GF-D8 (cell line): ENCODE results near the gene XKR8.

Experiments
- DNase-seq: peaks from one replicate; lab custom pipeline; 2025; lab: John Stamatoyannopoulos, UW

The XKR8 gene, protein sequence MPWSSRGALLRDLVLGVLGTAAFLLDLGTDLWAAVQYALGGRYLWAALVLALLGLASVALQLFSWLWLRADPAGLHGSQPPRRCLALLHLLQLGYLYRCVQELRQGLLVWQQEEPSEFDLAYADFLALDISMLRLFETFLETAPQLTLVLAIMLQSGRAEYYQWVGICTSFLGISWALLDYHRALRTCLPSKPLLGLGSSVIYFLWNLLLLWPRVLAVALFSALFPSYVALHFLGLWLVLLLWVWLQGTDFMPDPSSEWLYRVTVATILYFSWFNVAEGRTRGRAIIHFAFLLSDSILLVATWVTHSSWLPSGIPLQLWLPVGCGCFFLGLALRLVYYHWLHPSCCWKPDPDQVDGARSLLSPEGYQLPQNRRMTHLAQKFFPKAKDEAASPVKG

GRCh38 chr1:27959792-27960603 is at the start of gene XKR8:
TSS of gene XKR8 (plus strand) at chr1:27959973. CDS start at chr1:27960070, 97 bp downstream.
- DNase-seq: no peak

GRCh38 chr1:27912429-27912828 is 47.3 kb upstream of the XKR8 start:
- no peak for DNase-seq

GRCh38 chr1:27915082-27915575 is 44.6 kb upstream of the XKR8 start:
- no peak for DNase-seq

DNA sequence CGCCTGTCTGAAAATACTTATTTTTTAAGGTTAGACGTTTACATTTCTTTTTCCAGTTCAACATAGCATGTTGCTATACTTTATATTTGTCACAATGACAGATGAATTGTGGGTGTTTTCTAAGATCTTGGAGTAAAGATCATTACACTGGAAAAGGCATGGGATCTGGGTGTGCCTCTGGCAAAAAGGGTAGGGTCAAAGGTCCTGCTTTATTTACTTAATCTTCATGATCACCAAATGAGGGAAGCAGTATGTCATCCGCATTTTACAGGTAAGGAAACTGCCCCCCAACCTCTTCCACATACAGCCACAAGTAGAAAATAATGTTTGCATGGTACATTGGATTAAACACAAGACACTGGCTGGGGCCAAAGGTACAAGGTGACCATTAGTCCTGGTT is 37.5 kb upstream of the XKR8 start:
- no peak for DNase-seq

- DNase-seq: no peak
These were observed 31.4 kb upstream of the XKR8 start for GRCh38 chr1:27928216-27928954.

DNA sequence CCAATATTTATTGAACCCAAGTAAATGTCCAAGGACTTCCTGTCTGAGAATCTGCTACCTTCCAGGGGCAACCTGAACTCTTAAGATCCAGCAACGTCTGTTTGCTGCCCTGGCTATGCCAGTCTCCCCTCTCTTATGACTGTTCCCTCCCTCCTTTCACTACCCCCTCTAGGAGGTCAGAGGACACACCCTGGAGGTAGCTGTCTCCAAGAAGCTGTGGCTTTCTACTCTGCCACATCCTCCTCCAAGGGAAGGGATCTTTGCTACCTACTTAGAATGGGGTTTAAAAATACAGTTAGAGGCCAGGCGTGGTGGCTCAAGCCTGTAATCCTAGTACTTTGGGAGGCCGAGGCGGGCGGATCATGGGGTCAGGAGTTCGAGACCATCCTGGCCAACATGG is 28.6 kb upstream of the XKR8 start:
- no peak for DNase-seq

GRCh38 chr1:27931759-27932158 is 28.0 kb upstream of the XKR8 start:
- DNase-seq: peak; percentile 42

DNA sequence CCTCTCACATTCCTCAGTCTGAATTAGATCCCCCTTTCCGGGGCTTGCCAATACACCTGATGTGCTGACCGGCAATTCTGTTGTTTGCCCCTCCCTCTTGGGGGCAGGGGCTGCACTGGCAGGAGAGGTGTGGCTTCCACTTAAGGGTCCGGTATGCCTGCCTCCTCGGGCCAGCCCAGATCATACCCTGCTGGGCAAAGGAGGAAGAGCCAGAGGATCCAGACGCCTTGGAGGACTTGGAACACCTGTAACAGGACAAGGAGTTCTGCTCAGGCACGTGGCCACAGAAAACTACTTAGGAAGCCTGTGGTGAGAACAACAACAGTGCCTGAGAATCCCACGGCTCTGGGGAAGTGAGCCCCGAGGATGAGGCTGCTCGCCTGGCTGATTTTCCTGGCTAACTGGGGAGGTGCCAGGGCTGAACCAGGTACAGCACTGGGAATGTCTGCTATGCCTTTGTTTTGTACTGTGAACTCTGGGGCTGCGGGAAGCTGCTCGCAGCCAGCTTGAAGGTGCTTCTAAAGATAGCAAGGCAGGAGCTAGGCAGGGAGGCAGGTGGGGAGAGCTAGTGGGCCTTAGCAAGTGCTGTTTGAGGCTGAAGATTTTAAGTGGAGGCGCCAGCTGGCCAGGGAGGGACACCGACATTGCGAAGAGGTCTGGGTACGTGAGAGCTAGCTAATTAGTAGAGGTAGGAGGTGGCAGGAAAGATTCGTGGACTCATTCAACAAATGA is 24.8 kb upstream of the XKR8 start, which contains the start of gene SMPDL3B:
Gene SMPDL3B (plus strand): TSS at position 183 of the 732 bp plus-strand sequence. CDS start 184 bp downstream, at position 367.
- peak; percentile 23 for DNase-seq

DNA sequence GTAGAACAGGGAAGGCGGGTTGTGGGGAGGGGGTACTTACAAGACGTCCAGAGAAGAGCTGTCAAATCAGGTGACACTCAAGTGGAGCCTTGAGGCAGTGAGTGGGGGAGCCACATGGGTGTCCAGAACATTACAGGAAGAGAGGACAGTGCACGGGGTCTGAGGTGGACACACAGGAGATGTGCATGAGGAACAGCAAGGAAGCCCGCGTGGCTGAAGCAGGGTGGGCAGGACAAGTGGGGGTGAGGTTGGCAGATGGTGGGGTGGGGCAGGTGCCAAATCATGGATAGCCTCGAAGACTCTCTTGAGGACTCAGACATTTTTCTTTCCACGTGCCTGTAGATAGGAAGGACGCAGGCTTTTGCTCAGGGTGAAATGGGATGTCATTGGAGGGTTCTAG is 24.1 kb upstream of the XKR8 start:
- no peak for DNase-seq

DNA sequence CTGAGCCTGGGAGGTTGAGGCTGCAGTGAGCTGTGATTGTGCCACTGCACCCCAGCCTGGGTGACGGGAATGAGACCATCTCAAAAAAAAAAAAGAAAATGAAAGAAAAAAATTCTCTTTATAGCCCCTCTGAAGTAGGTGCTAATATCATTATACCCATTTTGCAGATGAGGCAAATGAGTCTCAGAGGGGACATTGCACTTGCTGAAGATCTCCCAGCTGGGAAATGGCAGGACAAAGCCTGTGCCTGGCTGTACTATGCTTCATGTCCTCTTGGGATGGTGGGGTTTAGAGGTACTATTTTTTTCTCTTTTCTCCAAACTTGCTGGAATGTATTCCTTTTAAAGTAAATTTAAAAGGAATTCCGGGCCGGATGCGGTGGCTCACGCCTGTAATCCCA is 23.4 kb upstream of the XKR8 start:
- DNase-seq: no peak

DNA sequence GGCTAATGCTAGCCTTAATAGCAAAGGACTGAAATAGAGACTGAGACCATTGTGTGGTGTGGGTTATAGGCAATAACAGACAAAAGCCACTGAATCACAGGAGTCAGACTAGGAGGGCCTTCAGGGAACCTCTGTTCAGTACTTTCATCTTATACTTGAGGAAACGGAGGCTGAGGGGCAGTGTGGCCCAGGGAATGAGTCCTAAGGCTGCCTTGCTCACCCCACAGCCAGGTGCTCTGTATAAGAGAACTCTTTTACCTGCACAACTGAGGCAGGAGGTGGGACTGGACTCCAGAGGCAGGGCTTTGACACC is 22.3 kb upstream of the XKR8 start:
- DNase-seq: no peak

- no peak for DNase-seq
These were observed 21.3 kb upstream of the XKR8 start for GRCh38 chr1:27938488-27938887.

- DNase-seq: peak; percentile 29
These were observed 19.5 kb upstream of the XKR8 start for GRCh38 chr1:27940297-27940696.

DNA sequence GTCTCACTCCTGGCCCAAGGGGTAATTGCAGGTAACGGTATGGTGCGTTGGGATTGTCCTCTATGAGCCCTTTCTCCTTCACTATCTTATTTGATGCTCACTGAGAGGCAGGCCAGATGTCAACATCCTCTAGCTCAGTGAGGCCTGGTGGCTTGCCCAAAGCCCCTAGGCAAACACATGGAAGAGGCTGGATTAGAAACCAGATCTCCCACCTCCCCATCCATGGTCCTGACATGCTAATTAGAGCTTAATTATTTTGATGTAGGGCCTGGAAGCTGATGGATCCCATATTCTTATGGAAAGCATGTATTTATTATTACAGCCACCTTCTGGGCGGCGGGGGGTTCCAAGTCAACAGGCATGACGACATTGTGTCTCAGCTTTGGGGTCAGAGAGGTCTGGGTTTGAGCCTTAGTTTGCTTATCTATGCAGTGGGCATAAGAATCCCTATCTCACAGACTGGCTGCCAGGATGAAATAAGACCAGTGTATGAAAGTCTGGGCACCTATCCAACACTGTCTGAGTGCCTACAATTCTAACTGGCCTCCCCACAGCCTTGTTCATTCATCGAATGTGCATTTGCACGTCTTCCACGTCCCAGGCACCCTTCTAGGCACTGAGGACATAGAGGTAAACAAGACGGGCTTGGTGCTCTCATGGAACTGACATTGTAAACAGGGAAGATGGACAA is 18.8 kb upstream of the XKR8 start:
- no peak for DNase-seq

DNA sequence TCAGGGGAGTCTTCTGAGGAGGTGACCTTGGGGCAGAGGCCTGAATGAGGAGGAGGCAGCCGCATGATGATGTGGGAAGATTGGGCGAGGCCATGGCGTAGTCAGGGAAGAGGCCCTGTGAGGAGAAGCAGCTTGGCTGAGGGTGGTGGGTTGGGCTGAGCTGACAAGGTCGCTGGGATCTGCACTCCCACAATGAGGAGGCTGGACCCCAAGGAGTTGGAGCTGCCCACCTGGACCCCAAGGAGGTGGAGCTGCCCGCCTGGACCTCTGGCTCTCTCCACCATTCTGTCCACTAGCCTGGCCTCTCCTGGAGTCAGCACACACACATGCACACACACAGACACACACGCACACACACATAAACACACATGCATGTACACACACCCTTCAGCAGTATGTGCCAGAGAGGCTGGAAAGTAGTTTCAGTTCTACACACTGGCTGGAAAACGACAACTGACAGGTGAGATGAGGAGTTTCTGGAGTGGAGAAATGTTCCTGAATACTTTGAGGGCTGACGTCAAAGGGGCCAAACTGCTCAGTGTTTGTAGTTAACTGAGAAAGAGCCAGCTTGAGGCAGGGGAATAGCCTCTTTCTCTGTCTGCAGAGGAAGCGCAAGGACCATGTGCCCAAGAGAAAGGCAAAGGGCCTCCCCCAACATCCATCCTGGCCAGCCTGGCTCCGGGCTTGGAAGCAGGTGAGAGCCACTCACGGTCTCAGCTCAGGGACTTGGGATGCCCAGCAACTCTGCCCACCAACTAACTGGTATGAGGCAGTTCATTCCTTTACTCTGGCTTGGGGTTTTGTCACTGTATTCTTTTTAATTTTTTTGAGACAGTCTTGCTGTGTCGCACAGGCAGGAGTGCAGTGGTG is 17.9 kb upstream of the XKR8 start:
- DNase-seq: no peak

- DNase-seq: no peak
These were observed 14.8 kb upstream of the XKR8 start for GRCh38 chr1:27945020-27945419.

- no peak for DNase-seq
These were observed 10.7 kb upstream of the XKR8 start for GRCh38 chr1:27949027-27949426.

DNA sequence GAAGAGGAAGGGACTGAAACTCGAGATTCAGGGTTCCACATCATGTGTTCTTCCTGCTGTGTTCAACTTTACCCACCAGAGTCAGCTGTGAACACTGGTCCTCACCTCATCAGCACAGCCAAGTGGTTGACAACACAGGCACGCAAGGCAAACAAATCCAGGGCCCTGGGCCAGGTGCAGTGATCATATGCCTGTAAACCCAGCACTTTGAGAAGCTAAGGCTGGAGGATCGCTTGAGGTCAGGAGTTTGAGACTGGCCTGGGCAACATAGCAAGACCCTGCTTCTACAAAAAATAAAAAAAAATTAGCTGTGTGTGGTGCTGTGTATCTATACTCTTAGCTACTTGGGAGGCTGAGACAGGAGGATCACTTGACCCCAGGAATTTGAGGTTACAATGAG is 8.4 kb upstream of the XKR8 start:
- no peak for DNase-seq

DNA sequence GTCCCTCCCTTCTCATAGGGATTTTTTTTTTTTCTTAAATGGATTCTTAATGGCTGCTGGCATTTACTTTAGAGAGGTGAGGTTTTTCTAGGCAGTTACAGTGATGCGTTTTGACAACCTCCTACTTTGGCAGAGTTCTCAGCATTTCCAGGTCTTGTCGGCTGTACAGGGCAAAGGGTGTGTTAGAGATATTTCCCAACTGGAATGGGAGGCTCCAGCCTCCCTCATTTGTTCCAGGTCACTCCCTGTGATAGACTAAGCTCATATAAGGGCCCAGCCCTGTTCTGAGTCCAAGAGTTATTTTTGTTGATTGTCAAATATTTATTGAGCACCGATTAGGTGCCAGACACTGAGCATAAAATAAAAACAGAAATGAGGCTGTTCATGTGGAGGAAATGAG is 7.6 kb upstream of the XKR8 start:
- DNase-seq: no peak

DNA sequence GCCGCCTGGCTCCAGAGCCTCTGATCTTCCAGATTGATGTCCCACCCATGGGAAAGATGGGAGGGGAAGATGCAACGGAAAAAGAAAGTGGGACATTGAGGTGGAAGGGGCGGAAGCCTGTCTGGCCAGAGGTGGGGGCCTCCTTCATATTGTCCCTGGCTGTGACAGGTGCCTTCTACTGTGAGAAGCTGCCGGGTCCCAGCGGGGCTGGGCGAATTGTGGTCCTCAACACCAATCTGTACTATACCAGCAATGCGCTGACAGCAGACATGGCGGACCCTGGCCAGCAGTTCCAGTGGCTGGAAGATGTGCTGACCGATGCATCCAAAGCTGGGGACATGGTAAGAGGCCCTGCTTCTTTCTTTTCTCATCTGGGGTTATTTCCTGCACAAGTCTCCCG is 5.6 kb upstream of the XKR8 start:
- no peak for DNase-seq
